ENCODE measurements around the gene POLD1. TPM values are rescaled to one million over a fixed set of nuclear protein-coding genes. Genes with fewer than 3 reads are reported as not detected.

Gene POLD1
- total and polyA plus RNA-seq, 12 donors, result 1.9 to 93.9 (median 17.8) TPM

- H3K27me3 ChIP-seq, result peaks cover 19% of the 10 kb centered on the region
- DNase-seq, result peak; percentile 74 to 87 (median 86)
- no peaks in the 10 kb centered on the region for H3K36me3 ChIP-seq (replicated peaks in 1 of 2)
- H3K9me3 ChIP-seq (replicated peaks in 1 of 3), result no peaks in the 10 kb centered on the region
- peak overlapping the region in 2 of 5 donors; percentile 59 to 78 for H3K27ac ChIP-seq
- H3K4me1 ChIP-seq (replicated peaks in 1 of 2), result peaks cover 0 to 12% of the 10 kb centered on the region in 2 donors
- 3 to 15% (median 7%) methylated on average over 19 to 38 of the region's 38 CpGs; no CpG with 5 or more reads in 1 of the 4 donors for WGBS, 4 donors
- peak overlapping the region in 1 of 4 donors; percentile 36 for H3K4me3 ChIP-seq
- intact Hi-C loops (cut with DNase I), result no loop called here
- no peak for TF ChIP-seq POLR2A (IDR thresholded peaks at IDR 0.05)
- TF ChIP-seq, protein P1, sequence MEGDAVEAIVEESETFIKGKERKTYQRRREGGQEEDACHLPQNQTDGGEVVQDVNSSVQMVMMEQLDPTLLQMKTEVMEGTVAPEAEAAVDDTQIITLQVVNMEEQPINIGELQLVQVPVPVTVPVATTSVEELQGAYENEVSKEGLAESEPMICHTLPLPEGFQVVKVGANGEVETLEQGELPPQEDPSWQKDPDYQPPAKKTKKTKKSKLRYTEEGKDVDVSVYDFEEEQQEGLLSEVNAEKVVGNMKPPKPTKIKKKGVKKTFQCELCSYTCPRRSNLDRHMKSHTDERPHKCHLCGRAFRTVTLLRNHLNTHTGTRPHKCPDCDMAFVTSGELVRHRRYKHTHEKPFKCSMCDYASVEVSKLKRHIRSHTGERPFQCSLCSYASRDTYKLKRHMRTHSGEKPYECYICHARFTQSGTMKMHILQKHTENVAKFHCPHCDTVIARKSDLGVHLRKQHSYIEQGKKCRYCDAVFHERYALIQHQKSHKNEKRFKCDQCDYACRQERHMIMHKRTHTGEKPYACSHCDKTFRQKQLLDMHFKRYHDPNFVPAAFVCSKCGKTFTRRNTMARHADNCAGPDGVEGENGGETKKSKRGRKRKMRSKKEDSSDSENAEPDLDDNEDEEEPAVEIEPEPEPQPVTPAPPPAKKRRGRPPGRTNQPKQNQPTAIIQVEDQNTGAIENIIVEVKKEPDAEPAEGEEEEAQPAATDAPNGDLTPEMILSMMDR (IDR thresholded peaks at IDR 0.05), result no peak
These were observed 43.9 kb downstream of the POLD1 start for GRCh38 chr19:50427997-50428425.

GRCh38 chr19:50428772-50429463 is 44.8 kb downstream of the POLD1 start:
- peaks cover 0 to 12% of the 10 kb centered on the region in 2 donors for H3K4me1 ChIP-seq (replicated peaks in 1 of 2)
- no peak for DNase-seq
- 74 to 93% (median 78%) methylated on average over 1 to 7 of the region's 7 CpGs for WGBS, 4 donors
- no peak overlapping the region for H3K4me3 ChIP-seq
- no peaks in the 10 kb centered on the region for H3K9me3 ChIP-seq (replicated peaks in 1 of 3)
- no peak overlapping the region for H3K27ac ChIP-seq
- no peaks in the 10 kb centered on the region for H3K36me3 ChIP-seq (replicated peaks in 1 of 2)
- intact Hi-C loops (cut with DNase I), result no loop called here
- H3K27me3 ChIP-seq, result peaks cover 21% of the 10 kb centered on the region
- TF ChIP-seq, protein P1 (IDR thresholded peaks at IDR 0.05), result no peak
- no peak for TF ChIP-seq POLR2A (IDR thresholded peaks at IDR 0.05)

GRCh38 chr19:50430888-50431342 is 46.8 kb downstream of the POLD1 start:
- H3K4me3 ChIP-seq, result peak overlapping the region in 1 of 4 donors; percentile 66
- WGBS, 4 donors, result 40 to 48% (median 43%) methylated on average over 13 of the region's 13 CpGs
- peaks cover 24% of the 10 kb centered on the region for H3K27me3 ChIP-seq
- peaks cover 0 to 12% of the 10 kb centered on the region in 2 donors for H3K4me1 ChIP-seq (replicated peaks in 1 of 2)
- no peak for DNase-seq
- TF ChIP-seq, protein P1 (IDR thresholded peaks at IDR 0.05), result no peak
- no peak for TF ChIP-seq POLR2A (IDR thresholded peaks at IDR 0.05)
- H3K36me3 ChIP-seq (replicated peaks in 1 of 2), result no peaks in the 10 kb centered on the region
- H3K9me3 ChIP-seq (replicated peaks in 1 of 3), result no peaks in the 10 kb centered on the region
- peak overlapping the region in 2 of 5 donors; percentile 52 to 86 for H3K27ac ChIP-seq
- intact Hi-C loops (cut with DNase I), result no loop called here

GRCh38 chr19:50431343-50432220 is 47.4 kb downstream of the POLD1 start:
- DNase-seq, result peak; percentile 68 to 89 (median 82)
- Histone ChIP-seq H3K36me3 (replicated peaks in 1 of 2) (no peaks in the 10 kb centered on the region), H3K4me3 (peak overlapping the region in 2 of 4 donors; percentile 38 to 66), H3K27me3 (peaks cover 24% of the 10 kb centered on the region), H3K27ac (peak overlapping the region in 2 of 5 donors; percentile 52 to 86), H3K4me1 (replicated peaks in 1 of 2) (peaks cover 0 to 12% of the 10 kb centered on the region in 2 donors), H3K9me3 (replicated peaks in 1 of 3) (no peaks in the 10 kb centered on the region)
- 3 to 4% (median 3%) methylated on average over 27 to 54 of the region's 54 CpGs for WGBS, 4 donors
- intact Hi-C loops (cut with DNase I), result no loop called here
- TF ChIP-seq, protein P1 (IDR thresholded peaks at IDR 0.05), result no peak
- TF ChIP-seq POLR2A (IDR thresholded peaks at IDR 0.05), result no peak
